Neutrophil (primary cell): Measurements from ENCODE around the gene STRA6.

Experiments used
- H3K27ac ChIP-seq: fragments of 200-600 bp; sonication (generic); 2 replicates; pipeline ENCODE4 v1.5.1; 2016; ENCODE audit warnings: mild to moderate bottlenecking, moderate library complexity
- H3K27me3 ChIP-seq: fragments of 200-600 bp; sonication (generic); 2 replicates; pipeline ENCODE4 v1.6.0; 2016; ENCODE audit warnings: mild to moderate bottlenecking
- H3K36me3 ChIP-seq: fragments of 200-600 bp; sonication (generic); 2 replicates; pipeline ENCODE4 v1.5.1; 2017
- H3K4me1 ChIP-seq, 2 experiments: fragments of 200-600 bp in 1 of 2; sonication (generic) in 1 of 2; 1 replicate in 1 of 2; 2 replicates in 1 of 2; pipeline versions ENCODE4 v1.5.1 to v1.6.1; 2013 to 2016; ENCODE audit warnings: low read depth in 1 of 2, low read length in 1 of 2, mild to moderate bottlenecking in 1 of 2, moderate library complexity in 1 of 2; ENCODE audit not compliant: control insufficient read depth in 1 of 2, insufficient read depth in 1 of 2
- H3K4me3 ChIP-seq, 2 experiments: fragments of 200-600 bp in 1 of 2; sonication (generic) in 1 of 2; 1 replicate in 1 of 2; 2 replicates in 1 of 2; pipeline ENCODE4 v1.5.1; 2013 to 2016; ENCODE audit warnings: low read depth in 1 of 2, low read length in 1 of 2, mild to moderate bottlenecking in 1 of 2, moderate library complexity in 1 of 2
- H3K9me3 ChIP-seq: fragments of 200-600 bp; sonication (generic); 2 replicates; pipeline ENCODE4 v1.5.1; 2016
- TF ChIP-seq, protein P1 (sequence below): fragments of 200-600 bp; sonication (generic); IDR thresholded peaks from 2 replicates; pipeline ENCODE4 v1.5.1; 2016; ENCODE audit warnings: antibody characterized with exemption

Gene STRA6

DNA sequence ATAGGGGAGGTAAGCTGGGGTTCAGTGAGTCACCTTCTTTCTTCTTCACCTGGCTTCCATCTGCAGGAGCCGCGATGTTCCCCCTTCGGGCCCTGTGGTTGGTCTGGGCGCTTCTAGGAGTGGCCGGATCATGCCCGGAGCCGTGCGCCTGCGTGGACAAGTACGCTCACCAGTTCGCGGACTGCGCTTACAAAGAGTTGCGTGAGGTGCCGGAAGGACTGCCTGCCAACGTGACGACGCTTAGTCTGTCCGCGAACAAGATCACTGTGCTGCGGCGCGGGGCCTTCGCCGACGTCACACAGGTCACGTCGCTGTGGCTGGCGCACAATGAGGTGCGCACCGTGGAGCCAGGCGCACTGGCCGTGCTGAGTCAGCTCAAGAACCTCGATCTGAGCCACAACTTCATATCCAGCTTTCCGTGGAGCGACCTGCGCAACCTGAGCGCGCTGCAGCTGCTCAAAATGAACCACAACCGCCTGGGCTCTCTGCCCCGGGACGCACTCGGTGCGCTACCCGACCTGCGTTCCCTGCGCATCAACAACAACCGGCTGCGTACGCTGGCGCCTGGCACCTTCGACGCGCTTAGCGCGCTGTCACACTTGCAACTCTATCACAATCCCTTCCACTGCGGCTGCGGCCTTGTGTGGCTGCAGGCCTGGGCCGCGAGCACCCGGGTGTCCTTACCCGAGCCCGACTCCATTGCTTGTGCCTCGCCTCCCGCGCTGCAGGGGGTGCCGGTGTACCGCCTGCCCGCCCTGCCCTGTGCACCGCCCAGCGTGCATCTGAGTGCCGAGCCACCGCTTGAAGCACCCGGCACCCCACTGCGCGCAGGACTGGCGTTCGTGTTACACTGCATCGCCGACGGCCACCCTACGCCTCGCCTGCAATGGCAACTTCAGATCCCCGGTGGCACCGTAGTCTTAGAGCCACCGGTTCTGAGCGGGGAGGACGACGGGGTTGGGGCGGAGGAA, 69.6 kb downstream of the STRA6 start:
- no peak overlapping the region for H3K27ac ChIP-seq
- no peak overlapping the region for H3K4me3 ChIP-seq
- no peaks in the 10 kb centered on the region for H3K9me3 ChIP-seq
- TF ChIP-seq, protein P1, sequence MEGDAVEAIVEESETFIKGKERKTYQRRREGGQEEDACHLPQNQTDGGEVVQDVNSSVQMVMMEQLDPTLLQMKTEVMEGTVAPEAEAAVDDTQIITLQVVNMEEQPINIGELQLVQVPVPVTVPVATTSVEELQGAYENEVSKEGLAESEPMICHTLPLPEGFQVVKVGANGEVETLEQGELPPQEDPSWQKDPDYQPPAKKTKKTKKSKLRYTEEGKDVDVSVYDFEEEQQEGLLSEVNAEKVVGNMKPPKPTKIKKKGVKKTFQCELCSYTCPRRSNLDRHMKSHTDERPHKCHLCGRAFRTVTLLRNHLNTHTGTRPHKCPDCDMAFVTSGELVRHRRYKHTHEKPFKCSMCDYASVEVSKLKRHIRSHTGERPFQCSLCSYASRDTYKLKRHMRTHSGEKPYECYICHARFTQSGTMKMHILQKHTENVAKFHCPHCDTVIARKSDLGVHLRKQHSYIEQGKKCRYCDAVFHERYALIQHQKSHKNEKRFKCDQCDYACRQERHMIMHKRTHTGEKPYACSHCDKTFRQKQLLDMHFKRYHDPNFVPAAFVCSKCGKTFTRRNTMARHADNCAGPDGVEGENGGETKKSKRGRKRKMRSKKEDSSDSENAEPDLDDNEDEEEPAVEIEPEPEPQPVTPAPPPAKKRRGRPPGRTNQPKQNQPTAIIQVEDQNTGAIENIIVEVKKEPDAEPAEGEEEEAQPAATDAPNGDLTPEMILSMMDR, result no peak
- peaks cover 0 to 11% of the 10 kb centered on the region in 2 experiments for H3K4me1 ChIP-seq
- peaks cover 100% of the 10 kb centered on the region for H3K27me3 ChIP-seq
- H3K36me3 ChIP-seq, result no peaks in the 10 kb centered on the region

DNA sequence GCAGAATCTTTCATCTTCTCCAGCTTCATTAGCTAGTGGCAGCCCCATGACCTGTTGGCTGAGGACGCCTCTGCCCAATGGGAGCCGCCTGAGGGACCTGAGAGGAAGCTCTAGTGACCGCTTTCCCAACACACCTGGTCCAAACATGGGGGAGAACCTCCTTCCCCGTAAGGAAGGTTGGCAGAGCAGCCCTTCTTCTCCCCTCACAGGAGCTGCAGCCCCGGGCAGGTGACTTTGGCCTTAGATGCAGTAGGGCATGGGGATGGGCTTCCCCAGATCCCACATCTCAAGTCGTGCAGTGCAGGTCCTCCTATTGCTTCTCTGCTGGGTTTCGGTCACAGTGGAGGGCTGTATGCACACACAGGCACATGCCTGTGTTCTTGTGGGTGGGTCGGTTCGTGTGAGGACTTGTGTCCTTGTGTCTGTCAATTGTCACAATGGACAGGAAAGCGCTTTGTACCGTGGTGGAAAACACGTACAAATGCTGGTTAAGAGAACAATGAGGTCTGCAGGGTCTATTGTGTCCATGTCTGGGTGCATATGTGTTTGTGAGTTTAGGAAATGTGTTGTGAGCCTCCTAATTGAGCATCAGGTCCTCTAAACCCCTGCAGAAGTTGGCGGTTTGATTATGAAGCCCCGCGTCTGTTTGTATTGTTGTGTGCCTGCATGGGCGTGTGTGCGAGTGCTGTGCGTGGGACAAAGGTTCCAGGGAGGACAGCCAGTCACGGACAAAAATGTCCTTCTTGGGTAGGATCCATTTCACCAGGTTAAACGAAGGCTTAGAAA, 70.8 kb downstream of the STRA6 start:
- peaks cover 100% of the 10 kb centered on the region for H3K27me3 ChIP-seq
- no peak overlapping the region for H3K4me3 ChIP-seq
- H3K9me3 ChIP-seq, result no peaks in the 10 kb centered on the region
- no peaks in the 10 kb centered on the region for H3K36me3 ChIP-seq
- TF ChIP-seq, protein P1, result no peak
- peaks cover 4 to 16% of the 10 kb centered on the region in 2 experiments for H3K4me1 ChIP-seq
- no peak overlapping the region for H3K27ac ChIP-seq

DNA sequence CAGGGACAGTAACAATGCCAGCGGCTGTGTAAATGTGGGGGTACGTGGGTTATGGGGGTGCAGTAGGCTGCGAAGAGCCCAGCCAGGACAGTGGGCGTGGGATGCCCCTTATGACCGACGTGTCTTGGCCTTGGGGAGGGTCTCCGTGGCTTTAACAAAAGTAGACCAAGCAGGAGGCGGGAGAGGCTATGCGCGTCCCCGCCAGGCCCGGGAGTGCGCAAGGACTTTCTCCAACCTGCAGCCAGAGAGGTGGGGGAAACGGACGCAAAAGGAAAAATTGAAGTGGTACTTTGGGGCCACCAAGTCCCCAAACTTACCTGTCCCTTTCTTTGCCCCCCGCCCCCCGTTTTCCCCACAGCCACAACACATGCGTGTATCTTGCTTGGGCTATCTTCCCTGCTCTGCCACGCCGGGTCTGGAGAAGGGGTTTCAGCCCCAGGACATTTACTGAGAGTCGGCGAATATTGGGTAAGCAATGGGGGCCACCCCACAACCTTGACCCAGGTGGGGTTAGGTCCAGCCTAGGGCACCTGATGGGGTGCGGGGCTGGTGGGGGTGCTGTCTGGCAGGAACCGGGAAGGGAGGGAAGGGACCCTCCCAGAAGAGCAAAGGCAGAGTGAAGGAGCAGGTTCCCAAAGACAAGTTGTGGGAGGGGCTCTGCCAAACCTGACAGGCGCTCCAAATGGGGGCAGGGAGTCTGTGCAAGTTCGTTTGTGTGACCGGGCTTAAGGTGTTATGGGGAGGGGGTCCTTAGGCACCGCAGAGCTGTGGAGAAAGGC, 71.5 kb downstream of the STRA6 start:
- peaks cover 100% of the 10 kb centered on the region for H3K27me3 ChIP-seq
- no peak overlapping the region for H3K4me3 ChIP-seq
- no peak overlapping the region for H3K27ac ChIP-seq
- H3K36me3 ChIP-seq, result no peaks in the 10 kb centered on the region
- peaks cover 4 to 9% of the 10 kb centered on the region in 2 experiments for H3K4me1 ChIP-seq
- TF ChIP-seq, protein P1, result no peak
- no peaks in the 10 kb centered on the region for H3K9me3 ChIP-seq

DNA sequence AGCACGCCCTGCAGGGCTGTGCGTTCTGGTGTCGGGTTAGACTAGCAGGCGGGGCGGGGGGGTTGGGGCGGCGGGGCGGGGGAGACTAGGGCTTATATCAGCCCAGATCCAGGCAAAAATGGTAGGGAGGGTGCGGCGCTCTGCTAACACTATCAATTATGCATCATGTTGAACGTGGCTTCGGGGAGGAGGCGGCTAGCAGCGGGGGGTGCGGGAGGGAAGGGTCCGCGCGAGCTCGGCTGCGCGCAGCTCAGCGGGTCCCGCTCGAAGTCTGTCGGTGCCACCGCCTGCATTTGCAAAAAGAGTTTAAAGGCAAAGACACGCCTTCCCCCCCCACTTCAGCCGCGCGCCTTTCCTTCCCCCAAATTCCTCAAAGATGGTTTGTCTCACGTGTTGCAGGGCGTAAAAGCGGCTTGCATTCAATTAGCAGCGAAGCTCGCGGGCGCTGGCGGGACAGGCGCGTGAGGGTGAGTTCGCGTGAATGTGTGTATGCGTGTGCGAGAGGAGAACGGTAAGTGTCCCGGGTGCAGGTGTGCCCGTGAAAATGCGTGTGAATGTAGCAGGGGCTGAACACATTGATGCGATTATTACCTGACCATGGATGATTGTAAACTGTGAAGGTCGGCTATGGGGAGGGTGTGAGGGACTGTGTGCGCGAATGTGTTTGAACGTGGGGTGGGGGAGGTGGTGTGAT, 72.3 kb downstream of the STRA6 start, which contains the start of gene ISLR2:
ISLR2 (plus strand) TSS at position 432 of the 694 bp plus-strand sequence. CDS start 2,169 bp downstream, outside the sequence.
- Histone ChIP-seq H3K36me3 (no peaks in the 10 kb centered on the region), H3K9me3 (no peaks in the 10 kb centered on the region), H3K27ac (no peak within 1 kb of the TSS), H3K4me3 (no peak within 1 kb of the TSS), H3K27me3 (peaks cover 100% of the 10 kb centered on the region), H3K4me1 (peaks cover 4 to 9% of the 10 kb centered on the region in 2 experiments)
- TF ChIP-seq, protein P1, result no peak
